Daoy (cell line): ENCODE measurements around the gene ZBTB44. TPM values are rescaled to one million over a fixed set of nuclear protein-coding genes. Genes with fewer than 3 reads are reported as not detected.
"Not testable (repeated sequence)": the region's sequence is repeated elsewhere in the genome, so short reads cannot be mapped to it uniquely, and the experiment has no call there.

Source experiments
- DNase-seq: peaks from one replicate; pipeline ENCODE4 v3.0.0-alpha.2; 2015; ENCODE audit warnings: low read depth
- total RNA-seq: library from RNA; depleted of rRNA; stranded (reverse); fragments of >200 nt; shearing (Covaris generic); gene quantifications from 2 replicates; pipeline ENCODE4 v1.2.3, GENCODE V29; 2014

ZBTB44 gene
- total RNA-seq, 1 experiment from 2014 or later, result 17.4 TPM

GRCh38 chr11:130249929-130250328, 64.8 kb downstream of the ZBTB44 start:
- DNase-seq, result not testable (repeated sequence)

- DNase-seq, result no peak
Measured at GRCh38 chr11:130249371-130249770, 65.3 kb downstream of the ZBTB44 start.

GRCh38 chr11:130247319-130247718, 67.4 kb downstream of the ZBTB44 start:
- no peak for DNase-seq

- DNase-seq, result no peak
Measured at GRCh38 chr11:130246738-130247137, 68.0 kb downstream of the ZBTB44 start.

GRCh38 chr11:130246270-130246669, 68.4 kb downstream of the ZBTB44 start:
- DNase-seq, result no peak

GRCh38 chr11:130245375-130245774, 69.3 kb downstream of the ZBTB44 start:
- not testable (repeated sequence) for DNase-seq

- no peak for DNase-seq
Measured at GRCh38 chr11:130244848-130245247, 69.9 kb downstream of the ZBTB44 start.

GRCh38 chr11:130243816-130244215, 70.9 kb downstream of the ZBTB44 start:
- no peak for DNase-seq

GRCh38 chr11:130241713-130242112, 73.0 kb downstream of the ZBTB44 start:
- DNase-seq, result no peak

GRCh38 chr11:130237282-130238006, 77.3 kb downstream of the ZBTB44 start:
- no peak for DNase-seq

- DNase-seq, result no peak
Measured at GRCh38 chr11:130234315-130234714, 80.4 kb downstream of the ZBTB44 start.

- DNase-seq, result not testable (repeated sequence)
Measured at GRCh38 chr11:130233888-130234287, 80.8 kb downstream of the ZBTB44 start.

GRCh38 chr11:130233486-130233885, 81.2 kb downstream of the ZBTB44 start:
- DNase-seq, result not testable (repeated sequence)

GRCh38 chr11:130227373-130227772, 87.3 kb downstream of the ZBTB44 start:
- no peak for DNase-seq

GRCh38 chr11:130223291-130223971, 91.3 kb downstream of the ZBTB44 start:
- no peak for DNase-seq

- no peak for DNase-seq
Measured at GRCh38 chr11:130220311-130221035, 94.2 kb downstream of the ZBTB44 start.

GRCh38 chr11:130219148-130219547, 95.6 kb downstream of the ZBTB44 start:
- DNase-seq, result no peak

- no peak for DNase-seq
Measured at GRCh38 chr11:130218501-130219070, 96.1 kb downstream of the ZBTB44 start.

- no peak for DNase-seq
Measured at GRCh38 chr11:130217133-130218031, 97.3 kb downstream of the ZBTB44 start.

GRCh38 chr11:130216591-130217132, 98.1 kb downstream of the ZBTB44 start:
- DNase-seq, result no peak

GRCh38 chr11:130216221-130216550, 98.5 kb downstream of the ZBTB44 start:
- no peak for DNase-seq
